Measurements from ENCODE around the gene PRPS2.

Gene PRPS2

DNA sequence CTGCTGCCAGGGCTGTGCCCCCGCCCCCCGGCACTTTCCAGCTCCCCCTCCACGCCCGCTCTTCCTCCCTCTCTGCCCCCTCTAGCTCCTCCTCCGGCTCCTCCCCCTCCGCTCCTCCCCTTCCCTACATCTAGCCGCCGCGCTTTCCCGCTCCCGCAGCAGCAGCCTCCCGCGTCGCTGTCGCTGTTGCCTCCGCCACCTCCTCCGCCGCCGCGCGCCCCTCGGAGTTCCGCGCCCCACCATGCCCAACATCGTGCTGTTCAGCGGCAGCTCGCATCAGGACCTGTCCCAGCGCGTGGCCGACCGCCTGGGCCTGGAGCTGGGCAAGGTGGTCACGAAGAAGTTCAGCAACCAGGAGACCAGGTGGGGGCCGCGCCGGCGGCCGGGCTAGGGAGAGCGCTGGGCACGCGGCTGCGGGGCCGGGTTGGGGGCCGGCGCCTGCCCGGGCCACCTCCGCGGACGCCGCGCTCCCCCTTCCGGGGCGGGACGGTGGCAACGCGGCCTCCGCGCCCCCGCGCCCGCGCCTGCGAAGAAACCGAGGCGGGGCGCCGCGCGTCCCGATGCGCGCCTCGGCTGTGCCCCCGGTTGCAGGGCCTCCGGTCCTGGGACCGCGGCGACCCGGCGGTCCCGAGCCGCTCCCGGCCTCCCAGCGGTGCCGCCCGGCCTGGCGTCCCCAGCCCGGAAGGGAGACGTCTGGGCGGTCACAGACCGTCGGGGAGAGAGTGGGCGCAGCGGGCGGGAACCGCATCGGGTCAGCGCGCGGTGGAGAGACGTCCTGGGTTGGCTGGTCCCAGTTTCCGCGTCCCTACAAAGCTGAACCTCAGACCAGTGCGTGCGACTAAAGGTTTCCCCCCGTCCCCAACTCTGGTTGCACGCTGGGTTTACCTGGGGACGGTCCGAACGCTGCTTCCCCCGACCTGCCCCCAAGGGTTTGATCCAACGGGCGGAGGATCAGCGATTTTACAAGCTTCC lies at the start of gene PRPS2:
PRPS2 (plus strand) TSS at position 156 of the 972 bp plus-strand sequence; CDS start at position 242, 86 bp downstream.
- no peak for DNase-seq (ENCODE audit: low spot score)

GRCh38 chrX:12741416-12741815 lies 49.8 kb upstream of the PRPS2 start:
- no peak for DNase-seq (ENCODE audit: low spot score)

DNA sequence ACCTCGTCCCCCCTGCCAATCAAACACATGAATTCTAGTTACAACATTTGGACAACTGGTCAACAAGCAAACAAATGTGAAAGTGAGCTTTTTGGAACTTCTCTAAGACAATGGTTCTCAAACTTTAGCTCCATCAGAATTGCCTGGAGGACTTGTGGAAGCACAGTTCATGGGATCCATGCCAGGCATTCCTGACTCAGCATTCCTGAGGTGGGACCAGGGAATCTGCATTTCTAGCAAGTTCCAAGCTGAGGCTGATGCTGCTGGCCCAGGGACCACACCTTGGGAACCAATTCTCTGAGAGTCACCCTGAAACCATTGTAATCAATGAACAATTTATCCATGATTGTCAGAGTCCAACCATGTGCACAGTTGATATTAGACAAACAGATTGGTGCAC lies 43.8 kb upstream of the PRPS2 start:
- no peak for DNase-seq (ENCODE audit: low spot score)

GRCh38 chrX:12751887-12752286 lies 39.3 kb upstream of the PRPS2 start:
- no peak for DNase-seq (ENCODE audit: low spot score)

DNA sequence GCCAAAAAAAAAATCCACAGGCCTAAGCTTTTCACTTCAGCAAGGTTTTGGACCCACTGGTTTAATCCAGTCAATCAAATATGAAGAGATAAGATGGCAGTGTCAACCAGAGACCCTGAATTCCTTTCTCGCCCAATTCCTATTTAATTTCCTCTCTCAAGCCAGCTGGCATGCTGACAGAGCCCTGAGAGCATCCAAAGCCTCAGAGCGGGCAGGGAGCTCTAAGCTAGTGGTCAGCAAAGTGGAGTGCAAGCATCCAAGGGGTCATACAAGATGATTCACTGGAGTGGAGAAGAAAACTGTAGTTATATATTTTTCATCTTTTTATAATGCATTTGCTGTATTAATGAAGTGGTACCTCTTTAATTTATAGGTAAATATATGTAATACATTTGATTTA lies 37.8 kb upstream of the PRPS2 start:
- DNase-seq (ENCODE audit: low spot score): no peak

GRCh38 chrX:12758291-12758690 lies 32.9 kb upstream of the PRPS2 start:
- no peak for DNase-seq (ENCODE audit: low spot score)

GRCh38 chrX:12767856-12768255 lies 23.4 kb upstream of the PRPS2 start:
- DNase-seq (ENCODE audit: low spot score): no peak

DNA sequence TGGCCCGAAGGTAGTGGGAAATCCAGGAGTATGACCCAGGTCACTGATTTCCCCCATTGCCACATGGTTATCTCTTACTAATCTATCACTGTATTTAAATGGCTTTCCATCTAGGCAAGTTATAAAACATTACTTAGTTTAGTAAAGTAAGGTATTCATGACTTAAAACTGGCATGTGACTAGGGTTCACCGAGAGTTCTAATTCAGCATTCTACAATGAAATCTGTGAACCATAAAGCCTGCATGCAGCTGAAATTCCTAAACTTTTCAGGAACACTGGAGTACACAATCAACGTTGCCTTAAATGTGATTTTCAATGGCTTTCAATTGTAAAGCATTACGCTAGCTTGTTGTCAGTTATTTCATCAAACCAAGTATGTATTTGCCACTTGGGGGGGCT lies 22.7 kb upstream of the PRPS2 start:
- DNase-seq (ENCODE audit: low spot score): no peak

DNA sequence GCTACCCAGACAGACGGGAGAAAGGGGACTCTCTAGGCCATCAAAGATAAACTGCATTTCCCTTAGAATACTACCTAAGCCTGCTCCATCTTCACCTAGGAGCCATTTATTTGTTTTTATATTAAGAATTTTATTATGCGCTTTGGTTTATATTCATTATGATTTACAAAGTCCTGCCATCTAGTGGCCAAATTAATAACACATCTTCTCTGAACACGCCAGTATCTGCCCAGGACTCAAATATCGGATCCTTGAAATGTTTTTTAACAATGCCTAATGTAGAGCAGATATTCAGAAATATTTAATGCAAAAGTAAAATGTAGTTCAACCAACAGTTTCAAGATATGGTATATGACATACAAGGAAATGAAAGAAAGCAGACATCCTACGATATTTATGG lies 20.8 kb upstream of the PRPS2 start:
- no peak for DNase-seq (ENCODE audit: low spot score)

DNA sequence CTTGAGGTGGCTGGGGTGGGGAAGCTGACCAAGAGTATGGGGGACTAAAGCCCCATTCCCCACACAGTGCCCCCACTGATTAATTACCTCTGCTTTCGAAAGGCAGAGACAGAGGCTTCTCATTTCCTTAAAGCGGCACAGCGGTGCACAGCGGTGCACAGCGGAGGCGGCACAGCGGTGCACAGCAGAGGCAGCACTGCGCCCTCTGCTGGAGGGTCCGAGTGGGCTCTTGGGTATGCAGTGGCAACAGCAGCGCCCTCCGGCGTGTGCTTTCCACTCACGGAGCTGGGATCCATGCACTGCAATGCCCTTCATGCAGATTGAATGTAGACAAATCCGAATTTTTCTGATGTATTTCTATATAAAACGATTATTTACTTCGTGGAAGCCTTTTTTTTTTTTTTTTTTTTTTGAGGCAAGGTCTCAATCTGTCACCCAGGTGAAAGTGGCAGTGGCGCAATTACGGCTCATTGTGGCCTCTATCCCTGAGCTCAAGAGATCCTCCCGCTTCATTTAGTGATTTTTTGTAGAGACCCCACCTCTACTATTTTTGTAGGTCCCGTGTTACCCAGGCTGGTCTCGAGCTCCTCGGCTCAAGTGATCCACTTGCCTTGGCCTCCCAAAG lies 19.7 kb upstream of the PRPS2 start:
- DNase-seq (ENCODE audit: low spot score): no peak

DNA sequence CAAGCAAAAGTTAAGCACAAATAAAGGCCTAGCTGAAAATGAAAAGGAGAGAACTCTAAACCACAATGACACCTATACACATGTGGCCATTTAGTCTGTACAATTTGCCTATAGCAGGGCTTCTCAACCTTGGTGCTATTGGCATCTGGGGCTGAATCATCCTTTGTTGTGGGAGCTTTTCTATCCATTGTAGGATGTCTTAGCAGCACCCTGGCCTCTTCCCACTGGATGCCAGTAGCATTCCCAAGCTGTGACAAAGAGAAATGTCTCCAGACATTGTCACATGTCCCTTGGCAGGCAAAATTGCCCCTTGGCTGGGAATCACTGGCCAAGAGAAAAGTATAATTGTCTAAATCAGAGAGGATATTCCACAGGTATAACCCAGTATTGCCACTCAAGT lies 13.5 kb upstream of the PRPS2 start:
- DNase-seq (ENCODE audit: low spot score): no peak

- no peak for DNase-seq (ENCODE audit: low spot score)
Measured at GRCh38 chrX:12779534-12779933, 11.7 kb upstream of the PRPS2 start.

- no peak for DNase-seq (ENCODE audit: low spot score)
Measured at GRCh38 chrX:12788645-12789044, 2.6 kb upstream of the PRPS2 start.

GRCh38 chrX:12789976-12790375 lies 1.2 kb upstream of the PRPS2 start:
- DNase-seq (ENCODE audit: low spot score): no peak

GRCh38 chrX:12790885-12791256 lies 341 bp upstream of the PRPS2 start:
- DNase-seq (ENCODE audit: low spot score): no peak

- DNase-seq (ENCODE audit: low spot score): no peak
Measured at GRCh38 chrX:12792711-12793110, 1.5 kb downstream of the PRPS2 start.

DNA sequence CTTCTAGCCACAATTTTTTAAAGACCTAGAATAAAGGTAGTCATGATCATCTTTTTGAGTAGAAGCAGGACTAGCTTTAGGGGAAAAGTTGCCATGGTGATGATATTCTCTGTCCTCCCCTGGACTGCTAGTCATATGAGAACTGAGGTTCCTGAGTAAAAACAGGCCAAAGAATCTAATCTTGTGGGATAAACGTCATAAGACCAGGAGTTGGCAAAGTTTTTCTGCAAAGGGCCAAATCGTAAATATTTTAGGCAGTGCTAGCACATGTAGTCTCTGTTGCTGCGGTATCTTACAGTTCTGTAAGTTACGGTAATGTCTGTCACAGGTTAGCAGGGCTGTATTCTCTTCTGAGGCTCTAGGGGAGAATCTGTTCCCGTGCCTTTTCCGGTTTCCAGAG lies 3.4 kb downstream of the PRPS2 start:
- DNase-seq (ENCODE audit: low spot score): no peak

DNA sequence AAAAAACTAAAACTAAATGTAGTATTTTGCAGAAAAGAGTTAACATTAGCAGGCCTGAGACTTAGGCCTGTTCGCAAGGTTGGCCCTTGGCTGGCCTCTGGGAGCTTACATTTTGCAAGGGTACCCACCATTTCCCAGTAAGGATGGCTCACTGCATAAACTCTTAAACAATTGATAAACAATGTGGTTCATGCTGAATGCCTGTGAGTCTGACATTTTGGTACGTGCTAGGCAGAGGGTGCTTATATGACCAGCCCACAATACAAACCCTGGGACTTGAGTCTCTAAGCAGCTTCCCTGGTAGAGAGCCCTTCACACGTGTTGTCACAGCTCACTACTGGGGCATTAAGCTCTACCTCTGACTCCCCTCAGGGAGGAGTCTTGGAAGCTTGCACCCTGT lies 7.4 kb downstream of the PRPS2 start:
- DNase-seq (ENCODE audit: low spot score): no peak

- DNase-seq (ENCODE audit: low spot score): no peak
Measured at GRCh38 chrX:12799118-12799517, 7.9 kb downstream of the PRPS2 start.

DNA sequence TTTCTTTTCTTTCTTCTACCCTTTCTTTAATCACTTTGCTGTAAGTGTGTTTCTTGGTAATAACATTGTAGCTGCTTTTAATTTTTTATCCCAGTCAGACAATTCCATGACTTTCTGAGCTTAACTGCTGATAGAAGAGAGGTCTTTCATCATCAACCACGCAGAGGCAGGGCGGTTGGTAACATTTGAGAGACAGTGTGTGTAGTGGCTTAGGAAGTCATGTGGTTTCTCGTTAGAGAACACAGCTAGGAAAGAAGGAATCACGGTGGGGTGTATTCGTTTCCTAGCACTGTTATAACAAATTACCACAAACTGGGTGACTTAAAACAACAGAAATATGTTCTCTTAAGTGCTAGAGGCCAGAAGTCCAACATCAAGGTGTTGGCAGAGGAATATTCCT lies 11.5 kb downstream of the PRPS2 start:
- no peak for DNase-seq (ENCODE audit: low spot score)

GRCh38 chrX:12804655-12805054 lies 13.4 kb downstream of the PRPS2 start:
- DNase-seq (ENCODE audit: low spot score): no peak

GRCh38 chrX:12805333-12805732 lies 14.1 kb downstream of the PRPS2 start:
- DNase-seq (ENCODE audit: low spot score): no peak

DNA sequence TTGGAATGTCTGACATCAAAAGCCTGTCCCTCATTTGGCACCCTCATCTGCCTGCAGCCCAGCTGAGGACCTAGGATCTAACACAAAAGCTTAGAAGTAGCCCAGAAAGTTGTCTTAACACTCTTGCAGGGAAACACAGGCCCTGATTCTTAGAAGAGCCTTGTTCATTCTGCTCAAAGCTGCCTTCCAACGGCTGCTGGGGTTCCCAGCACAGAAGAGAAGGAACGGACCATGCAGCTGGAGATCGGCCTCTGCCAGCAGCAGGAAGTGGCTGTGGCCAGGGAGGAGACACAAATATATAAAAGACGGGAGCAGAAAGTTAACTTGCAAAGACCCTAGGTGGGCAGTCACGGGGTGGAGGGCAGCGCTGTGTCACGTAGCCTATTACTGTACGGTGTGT lies 20.4 kb downstream of the PRPS2 start:
- DNase-seq (ENCODE audit: low spot score): no peak

GRCh38 chrX:12814420-12814819 lies 23.2 kb downstream of the PRPS2 start:
- DNase-seq (ENCODE audit: low spot score): no peak
